Sigmoid colon (tissue), 4 donors: ENCODE results near the gene PARS2.

Experiments used
- EP300 ChIP-seq, 4 donors: sonication (generic); formaldehyde crosslinking; IDR thresholded peaks; one replicate each; pipeline ENCODE4 v1.6.1; 2017; ENCODE audit warnings: antibody characterized with exemption in 4 of 4
- POLR2A ChIP-seq, 2 donors: fragments of 450-650 bp; IDR thresholded peaks; one replicate each; pipeline ENCODE4 v1.6.1; 2016; ENCODE audit warnings: antibody characterized with exemption in 2 of 2, mild to moderate bottlenecking in 2 of 2, moderate library complexity in 2 of 2
- POLR2AphosphoS5 ChIP-seq, 4 donors: sonication (generic); formaldehyde crosslinking; IDR thresholded peaks; one replicate each; pipeline ENCODE4 v1.6.1; 2017; ENCODE audit warnings: antibody characterized with exemption in 4 of 4
- TF ChIP-seq, protein P1 (sequence below), 4 experiments: fragments of 450-650 bp in 3 of 4; fragments of 200-600 bp in 1 of 4; IDR thresholded peaks; one replicate each; pipeline ENCODE4 v1.5.1; 2016 to 2019; ENCODE audit warnings: antibody characterized with exemption in 4 of 4, mild to moderate bottlenecking in 3 of 4, moderate library complexity in 2 of 4

GRCh38 chr1:54788459-54788858 is 24.1 kb upstream of the PARS2 start:
- TF ChIP-seq, protein P1, sequence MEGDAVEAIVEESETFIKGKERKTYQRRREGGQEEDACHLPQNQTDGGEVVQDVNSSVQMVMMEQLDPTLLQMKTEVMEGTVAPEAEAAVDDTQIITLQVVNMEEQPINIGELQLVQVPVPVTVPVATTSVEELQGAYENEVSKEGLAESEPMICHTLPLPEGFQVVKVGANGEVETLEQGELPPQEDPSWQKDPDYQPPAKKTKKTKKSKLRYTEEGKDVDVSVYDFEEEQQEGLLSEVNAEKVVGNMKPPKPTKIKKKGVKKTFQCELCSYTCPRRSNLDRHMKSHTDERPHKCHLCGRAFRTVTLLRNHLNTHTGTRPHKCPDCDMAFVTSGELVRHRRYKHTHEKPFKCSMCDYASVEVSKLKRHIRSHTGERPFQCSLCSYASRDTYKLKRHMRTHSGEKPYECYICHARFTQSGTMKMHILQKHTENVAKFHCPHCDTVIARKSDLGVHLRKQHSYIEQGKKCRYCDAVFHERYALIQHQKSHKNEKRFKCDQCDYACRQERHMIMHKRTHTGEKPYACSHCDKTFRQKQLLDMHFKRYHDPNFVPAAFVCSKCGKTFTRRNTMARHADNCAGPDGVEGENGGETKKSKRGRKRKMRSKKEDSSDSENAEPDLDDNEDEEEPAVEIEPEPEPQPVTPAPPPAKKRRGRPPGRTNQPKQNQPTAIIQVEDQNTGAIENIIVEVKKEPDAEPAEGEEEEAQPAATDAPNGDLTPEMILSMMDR (IDR thresholded peaks at IDR 0.05), result no peak
- TF ChIP-seq POLR2A (IDR thresholded peaks at IDR 0.05) (no peak), EP300 (IDR thresholded peaks at IDR 0.05) (no peak), POLR2AphosphoS5 (IDR thresholded peaks at IDR 0.05) (no peak)
